Stomach smooth muscle (tissue), 2 donors: ENCODE data around the gene FNDC11.

Experiments
- H3K27ac ChIP-seq: one replicate; pipeline ENCODE4 v1.7.0; 2013; ENCODE audit warnings: mild to moderate bottlenecking, low read length, inconsistent platforms
- H3K27me3 ChIP-seq, 2 donors: one replicate each; pipeline ENCODE4 v1.7.0; 2013; ENCODE audit warnings: low read length in 2 of 2; ENCODE audit not compliant: insufficient read depth in 2 of 2, control insufficient read depth in 1 of 2
- H3K36me3 ChIP-seq, 2 donors: one replicate each; pipeline ENCODE4 v1.7.0; 2013; ENCODE audit warnings: low read length in 2 of 2; ENCODE audit not compliant: control insufficient read depth in 2 of 2, insufficient read depth in 2 of 2
- H3K4me1 ChIP-seq: one replicate; pipeline ENCODE4 v1.7.0; 2013; ENCODE audit warnings: low read length; ENCODE audit not compliant: control insufficient read depth, insufficient read depth
- H3K4me3 ChIP-seq, 2 donors: one replicate each; pipeline ENCODE4 v1.7.0; 2013; ENCODE audit warnings: low read length in 2 of 2
- H3K9ac ChIP-seq, 2 donors: one replicate each; pipeline ENCODE4 v1.7.0; 2013; ENCODE audit warnings: low read length in 2 of 2, mild to moderate bottlenecking in 1 of 2
- H3K9me3 ChIP-seq, 2 donors: one replicate each; pipeline ENCODE4 v1.7.0; 2013; ENCODE audit warnings: low read length in 2 of 2; ENCODE audit not compliant: control insufficient read depth in 2 of 2
- donor health status: healthy.
- donor health status: Pancreatic carcinoma.

Gene FNDC11

GRCh38 chr20:63572071-63572787, 18.3 kb downstream of the FNDC11 start:
- Histone ChIP-seq H3K4me1 (peaks cover 19% of the 10 kb centered on the region), H3K36me3 (no peaks in the 10 kb centered on the region), H3K4me3 (no peak overlapping the region), H3K27me3 (no peaks in the 10 kb centered on the region), H3K9ac (no peak overlapping the region), H3K9me3 (no peaks in the 10 kb centered on the region), H3K27ac (no peak overlapping the region)

- Histone ChIP-seq H3K4me3 (peak overlapping the region; percentile 84 to 93), H3K9ac (peak overlapping the region; percentile 81 to 94), H3K27ac (peak overlapping the region; percentile 64), H3K4me1 (peaks cover 24% of the 10 kb centered on the region), H3K9me3 (no peaks in the 10 kb centered on the region), H3K36me3 (no peaks in the 10 kb centered on the region), H3K27me3 (no peaks in the 10 kb centered on the region)
These were observed 19.1 kb downstream of the FNDC11 start for GRCh38 chr20:63572788-63573646.

GRCh38 chr20:63573647-63574131, 19.7 kb downstream of the FNDC11 start:
- peaks cover 24% of the 10 kb centered on the region for H3K4me1 ChIP-seq

GRCh38 chr20:63574156-63574828, 20.3 kb downstream of the FNDC11 start, which contains the start of gene HELZ2:
Gene HELZ2, minus strand, starts transcription at chr20:63574239. Its CDS starts 1,854 bp downstream, at chr20:63572385.
- H3K27ac ChIP-seq: peak within 1 kb of the TSS; percentile 64
- H3K4me3 ChIP-seq: peak within 1 kb of the TSS; percentile 84 to 93
- H3K27me3 ChIP-seq: no peaks in the 10 kb centered on the region
- no peaks in the 10 kb centered on the region for H3K9me3 ChIP-seq
- H3K9ac ChIP-seq: peak within 1 kb of the TSS; percentile 81 to 94
- no peaks in the 10 kb centered on the region for H3K36me3 ChIP-seq
- peaks cover 24% of the 10 kb centered on the region for H3K4me1 ChIP-seq

More at GRCh38 chr20:63573647-63574131, 19.7 kb downstream of the FNDC11 start:
- H3K36me3 ChIP-seq: no peaks in the 10 kb centered on the region
- H3K9ac ChIP-seq: peak overlapping the region; percentile 81 to 94
- no peaks in the 10 kb centered on the region for H3K9me3 ChIP-seq
- peak overlapping the region; percentile 84 to 93 for H3K4me3 ChIP-seq
- H3K27ac ChIP-seq: peak overlapping the region; percentile 64
- H3K27me3 ChIP-seq: no peaks in the 10 kb centered on the region

- peak overlapping the region in 1 of 2 donors; percentile 84 for H3K4me3 ChIP-seq
- no peaks in the 10 kb centered on the region for H3K27me3 ChIP-seq
- peaks cover 24% of the 10 kb centered on the region for H3K4me1 ChIP-seq
- H3K27ac ChIP-seq: no peak overlapping the region
- no peaks in the 10 kb centered on the region for H3K36me3 ChIP-seq
- H3K9me3 ChIP-seq: no peaks in the 10 kb centered on the region
- H3K9ac ChIP-seq: no peak overlapping the region
These were observed 21.1 kb downstream of the FNDC11 start for GRCh38 chr20:63574829-63575743.

- Histone ChIP-seq H3K9ac (no peak overlapping the region), H3K36me3 (no peaks in the 10 kb centered on the region), H3K4me1 (peaks cover 24% of the 10 kb centered on the region), H3K9me3 (no peaks in the 10 kb centered on the region), H3K27ac (no peak overlapping the region), H3K27me3 (no peaks in the 10 kb centered on the region), H3K4me3 (no peak overlapping the region)
These were observed 22.4 kb downstream of the FNDC11 start for GRCh38 chr20:63576311-63576710.

- peak overlapping the region in 1 of 2 donors; percentile 22 for H3K4me3 ChIP-seq
These were observed 23.4 kb downstream of the FNDC11 start for GRCh38 chr20:63577317-63577894.

GRCh38 chr20:63578224-63579016, 24.5 kb downstream of the FNDC11 start:
- H3K27me3 ChIP-seq: no peaks in the 10 kb centered on the region
- H3K9ac ChIP-seq: no peak overlapping the region
- no peaks in the 10 kb centered on the region for H3K9me3 ChIP-seq
- H3K4me1 ChIP-seq: peaks cover 24% of the 10 kb centered on the region
- H3K36me3 ChIP-seq: no peaks in the 10 kb centered on the region
- no peak overlapping the region for H3K27ac ChIP-seq
- H3K4me3 ChIP-seq: no peak overlapping the region

More at GRCh38 chr20:63577317-63577894, 23.4 kb downstream of the FNDC11 start:
- Histone ChIP-seq H3K27ac (no peak overlapping the region), H3K4me1 (peaks cover 24% of the 10 kb centered on the region), H3K27me3 (no peaks in the 10 kb centered on the region), H3K36me3 (no peaks in the 10 kb centered on the region), H3K9me3 (no peaks in the 10 kb centered on the region), H3K9ac (no peak overlapping the region)

GRCh38 chr20:63579017-63579694, 25.2 kb downstream of the FNDC11 start:
- Histone ChIP-seq H3K27ac (no peak overlapping the region), H3K4me1 (peaks cover 20% of the 10 kb centered on the region), H3K9ac (no peak overlapping the region), H3K27me3 (no peaks in the 10 kb centered on the region), H3K36me3 (no peaks in the 10 kb centered on the region), H3K9me3 (no peaks in the 10 kb centered on the region), H3K4me3 (no peak overlapping the region)
